G401 (cell line): ENCODE data around the gene SLC39A11. TPM values are rescaled to one million over a fixed set of nuclear protein-coding genes. Genes with fewer than 3 reads are reported as not detected.

Experiments used
- total RNA-seq: library from RNA; depleted of rRNA; stranded (reverse); fragments of >200 nt; shearing (Covaris generic); gene quantifications from 2 replicates; pipeline ENCODE4 v1.2.3, GENCODE V29; 2014; rRNA removed

SLC39A11 gene
- total RNA-seq, 1 experiment from 2014 or later, result 4.1 TPM

Other genes with a start within 250 kb of the SLC39A11 start
- 0.03 TPM in 1 of 2 replicates, not detected in the other for gene SSTR2, start 72.3 kb upstream of the SLC39A11 start, total RNA-seq
- gene COG1, start 100.4 kb upstream of the SLC39A11 start, total RNA-seq, result 8.2 and 10.8 TPM in 2 replicates
- 0.14 TPM in 1 of 2 replicates, not detected in the other for gene CPSF4L, start 169.2 kb upstream of the SLC39A11 start, total RNA-seq
- 66.1 and 79.4 TPM in 2 replicates for gene CDC42EP4, start 219.3 kb upstream of the SLC39A11 start, total RNA-seq